ENCODE data around the gene LAMB2. TPM values are rescaled to one million over a fixed set of nuclear protein-coding genes. Genes with fewer than 3 reads are reported as not detected.

The LAMB2 gene
- total RNA-seq, 1 experiment from 2014 or later: 121 TPM

GRCh38 chr3:49166752-49167556 is 34.1 kb upstream of the LAMB2 start:
- H4K8ac ChIP-seq (replicated peaks; ENCODE audit: insufficient read length, low read depth, low read length): peak overlapping the region; percentile 74
- H4K91ac ChIP-seq (ENCODE audit: insufficient read length, low read depth, low read length): no peak overlapping the region
- H3K23me2 ChIP-seq (ENCODE audit: insufficient read length, low read depth, low read length, poor library complexity, severe bottlenecking): peaks cover 21% of the 10 kb centered on the region
- peak overlapping the region; percentile 6 for H4K5ac ChIP-seq (ENCODE audit: insufficient read length, low read depth, low read length)
- H3K9me3 Mint-ChIP-seq: no peaks in the 10 kb centered on the region; a peak in 1 of 5 replicates
- H3K4me3 Mint-ChIP-seq: peak overlapping the region; percentile 80 to 91
- H2BK15ac ChIP-seq (ENCODE audit: low read depth, low read length): 0 out of 2 replicates have a peak overlapping the region, but pooled peaks have one; percentile 42
- H2BK120ac ChIP-seq (ENCODE audit: low read depth, low read length, poor library complexity, severe bottlenecking): no peak overlapping the region
- no peak overlapping the region for H2AFZ ChIP-seq (ENCODE audit: low read length)
- H3K4me1 Mint-ChIP-seq: peaks cover 18 to 25% of the 10 kb centered on the region in 2 experiments
- H3K36me3 Mint-ChIP-seq (ENCODE audit: insufficient read depth in 1 of 3, low read depth in 3 of 3): peaks cover 15 to 18% (median 15%) of the 10 kb centered on the region in 3 experiments; a peak in 6 of 7 replicates
- DNase-seq: no peak
- no peak overlapping the region for H3K27ac Mint-ChIP-seq
- peaks cover 4% of the 10 kb centered on the region; the same call in 1 of the 2 replicates for H3K4me1 ChIP-seq (ENCODE audit: insufficient read depth, low read length)
- H3K4me2 ChIP-seq (ENCODE audit: insufficient read depth, insufficient read length, low read length): peak overlapping the region; percentile 86
- no peaks in the 10 kb centered on the region for H3K27me3 ChIP-seq (ENCODE audit: insufficient read depth, low read length)
- no peak overlapping the region for H2BK20ac ChIP-seq (ENCODE audit: low read depth, low read length, poor library complexity, severe bottlenecking)
- H3K4ac ChIP-seq (ENCODE audit: low read depth, low read length): no peak overlapping the region
- H3K23ac ChIP-seq (ENCODE audit: insufficient read length, low read depth, low read length): no peak overlapping the region
- no peak overlapping the region for H3K27ac ChIP-seq (ENCODE audit: insufficient read length, low read depth, low read length)
- H2AK5ac ChIP-seq (ENCODE audit: insufficient read length, low read length): no peak overlapping the region
- H2BK12ac ChIP-seq (ENCODE audit: insufficient read length, low read depth, low read length): no peak overlapping the region
- peaks cover 28% of the 10 kb centered on the region for H3K27me3 Mint-ChIP-seq (ENCODE audit: low read depth)
- no peak overlapping the region for H3K56ac ChIP-seq (ENCODE audit: insufficient read length, low read depth, low read length)
- no peak overlapping the region for H2BK5ac ChIP-seq (ENCODE audit: insufficient read length, low read length)
- H3K9me3 ChIP-seq (ENCODE audit: control insufficient read depth, low read depth, low read length): no peaks in the 10 kb centered on the region
- H3K14ac ChIP-seq (ENCODE audit: insufficient read depth, low read length): no peak overlapping the region; the same call in 1 of the 2 replicates
- no peaks in the 10 kb centered on the region for H3K79me1 ChIP-seq (ENCODE audit: insufficient read depth, low read depth, low read length, poor library complexity, severe bottlenecking)
- no peaks in the 10 kb centered on the region; the same call in 1 of the 2 replicates for H3K79me2 ChIP-seq (ENCODE audit: insufficient read depth, low read length)
- H3T11ph ChIP-seq (ENCODE audit: low read length): no peak overlapping the region
- H3K9ac ChIP-seq (ENCODE audit: extremely low read depth, insufficient read length, low read length): no peak overlapping the region
- H3K18ac ChIP-seq (ENCODE audit: insufficient read length, low read depth, low read length): peak overlapping the region; percentile 21
- H4K20me1 ChIP-seq (ENCODE audit: control insufficient read depth, insufficient read depth, insufficient read length): no peaks in the 10 kb centered on the region
- no CpG with 5 or more reads among the region's 6 CpGs for WGBS (ENCODE audit: extremely low coverage, insufficient read length, low lambda C conversion rate)
- no peak for TF ChIP-seq CTCF (conservative IDR thresholded peaks at IDR 0.05)
